GM06990 (cell line): ENCODE results near the gene CTSV.
"Not testable (repeated sequence)": the region's sequence is repeated elsewhere in the genome, so short reads cannot be mapped to it uniquely, and the experiment has no call there.

ENCODE experiments used
- DNase-seq: peaks from one replicate; pipeline ENCODE4 v3.0.0-alpha.2; 2011; ENCODE audit not compliant: insufficient read length; ENCODE audit errors: extremely low read depth
- H3K27me3 ChIP-seq: replicated peaks from 2 replicates; pipeline ENCODE4 v1.6.0; 2011; ENCODE audit warnings: low read length; ENCODE audit not compliant: control insufficient read depth, insufficient read depth
- H3K36me3 ChIP-seq: 2 replicates; pipeline ENCODE4 v1.5.1; 2011; ENCODE audit warnings: low read length; ENCODE audit not compliant: control insufficient read depth, insufficient read depth
- H3K4me3 ChIP-seq: replicated peaks from 2 replicates; pipeline ENCODE4 v1.5.1; 2011; ENCODE audit warnings: low read depth, mild to moderate bottlenecking, control low read depth, low read length
- CTCF ChIP-seq: IDR thresholded peaks from 2 replicates; pipeline ENCODE4 v1.5.1; 2011; ENCODE audit warnings: low read length, control low read depth, mild to moderate bottlenecking, inconsistent platforms; ENCODE audit not compliant: insufficient read depth, poor library complexity, severe bottlenecking

The CTSV gene

GRCh38 chr9:97064176-97064575 is 25.2 kb upstream of the CTSV start:
- no peak for DNase-seq
- no peak for TF ChIP-seq CTCF
- no peaks in the 10 kb centered on the region; the same call in 1 of the 2 replicates for H3K27me3 ChIP-seq
- no peak overlapping the region for H3K4me3 ChIP-seq
- no peaks in the 10 kb centered on the region for H3K36me3 ChIP-seq

GRCh38 chr9:97060796-97061195 is 21.9 kb upstream of the CTSV start:
- no peak for TF ChIP-seq CTCF
- Histone ChIP-seq H3K36me3 (no peaks in the 10 kb centered on the region), H3K4me3 (no peak overlapping the region), H3K27me3 (no peaks in the 10 kb centered on the region; the same call in 1 of the 2 replicates)
- DNase-seq, result no peak

GRCh38 chr9:97059626-97060025 is 20.7 kb upstream of the CTSV start:
- H3K4me3 ChIP-seq, result no peak overlapping the region
- no peak for TF ChIP-seq CTCF
- H3K36me3 ChIP-seq, result no peaks in the 10 kb centered on the region
- no peaks in the 10 kb centered on the region; the same call in 1 of the 2 replicates for H3K27me3 ChIP-seq
- DNase-seq, result no peak

GRCh38 chr9:97057651-97058050 is 18.7 kb upstream of the CTSV start:
- H3K36me3 ChIP-seq, result no peaks in the 10 kb centered on the region
- TF ChIP-seq CTCF, result no peak
- H3K4me3 ChIP-seq, result no peak overlapping the region
- no peaks in the 10 kb centered on the region; the same call in 1 of the 2 replicates for H3K27me3 ChIP-seq
- DNase-seq, result no peak

GRCh38 chr9:97055891-97056290 is 16.9 kb upstream of the CTSV start:
- H3K36me3 ChIP-seq, H3K27me3 ChIP-seq, H3K4me3 ChIP-seq, DNase-seq: not testable (repeated sequence)

GRCh38 chr9:97053717-97054116 is 14.8 kb upstream of the CTSV start:
- Histone ChIP-seq H3K27me3 (no peaks in the 10 kb centered on the region; the same call in 1 of the 2 replicates), H3K4me3 (no peak overlapping the region), H3K36me3 (no peaks in the 10 kb centered on the region)
- DNase-seq, result no peak
- no peak for TF ChIP-seq CTCF
